ENCODE data around the gene EXOC4.
A peak's percentile ranks its signal among the peaks of the same experiment; 100 is the strongest.

The EXOC4 gene

GRCh38 chr7:133433165-133433812 lies 180.4 kb downstream of the EXOC4 start:
- no peak for DNase-seq

GRCh38 chr7:133434246-133434865 lies 181.5 kb downstream of the EXOC4 start:
- no peak for DNase-seq

- no peak for DNase-seq
These were observed 183.1 kb downstream of the EXOC4 start for GRCh38 chr7:133436014-133436428.

- DNase-seq = no peak
These were observed 184.7 kb downstream of the EXOC4 start for GRCh38 chr7:133437544-133437943.

- DNase-seq = no peak
These were observed 189.9 kb downstream of the EXOC4 start for GRCh38 chr7:133442818-133443217.

- no peak for DNase-seq
These were observed 192.7 kb downstream of the EXOC4 start for GRCh38 chr7:133445617-133446016.

- DNase-seq = no peak
These were observed 195.1 kb downstream of the EXOC4 start for GRCh38 chr7:133448012-133448411.

GRCh38 chr7:133452577-133452976 lies 199.7 kb downstream of the EXOC4 start:
- DNase-seq = no peak

GRCh38 chr7:133458688-133459087 lies 205.8 kb downstream of the EXOC4 start:
- DNase-seq = no peak

- no peak for DNase-seq
These were observed 208.5 kb downstream of the EXOC4 start for GRCh38 chr7:133461421-133461820.

- DNase-seq = no peak
These were observed 222.8 kb downstream of the EXOC4 start for GRCh38 chr7:133475655-133476054.

- DNase-seq = no peak
These were observed 224.9 kb downstream of the EXOC4 start for GRCh38 chr7:133477791-133478190.

GRCh38 chr7:133478591-133479135 lies 225.8 kb downstream of the EXOC4 start:
- no peak for DNase-seq

GRCh38 chr7:133479456-133480065 lies 226.7 kb downstream of the EXOC4 start:
- no peak for DNase-seq

- no peak for DNase-seq
These were observed 228.0 kb downstream of the EXOC4 start for GRCh38 chr7:133480868-133481267.

- no peak for DNase-seq
These were observed 228.8 kb downstream of the EXOC4 start for GRCh38 chr7:133481676-133482075.

- no peak for DNase-seq
These were observed 229.7 kb downstream of the EXOC4 start for GRCh38 chr7:133482599-133482998.

- DNase-seq = peak; percentile 48
These were observed 231.2 kb downstream of the EXOC4 start for GRCh38 chr7:133484086-133484485.

- DNase-seq = no peak
These were observed 237.0 kb downstream of the EXOC4 start for GRCh38 chr7:133489906-133490305.

- no peak for DNase-seq
These were observed 238.4 kb downstream of the EXOC4 start for GRCh38 chr7:133491201-133491691.

- no peak for DNase-seq
These were observed 239.2 kb downstream of the EXOC4 start for GRCh38 chr7:133491846-133492652.

GRCh38 chr7:133497061-133497460 lies 244.2 kb downstream of the EXOC4 start:
- no peak for DNase-seq

- no peak for DNase-seq
These were observed 248.9 kb downstream of the EXOC4 start for GRCh38 chr7:133501771-133502170.

All from stimulated activated CD4-positive, alpha-beta T cell treated with anti-CD3 and anti-CD28 coated beads, Interleukin-15, amount 100 ng/mL, for 24 hours (primary cell).